ENCODE data around the gene TTC19.

The TTC19 gene, protein sequence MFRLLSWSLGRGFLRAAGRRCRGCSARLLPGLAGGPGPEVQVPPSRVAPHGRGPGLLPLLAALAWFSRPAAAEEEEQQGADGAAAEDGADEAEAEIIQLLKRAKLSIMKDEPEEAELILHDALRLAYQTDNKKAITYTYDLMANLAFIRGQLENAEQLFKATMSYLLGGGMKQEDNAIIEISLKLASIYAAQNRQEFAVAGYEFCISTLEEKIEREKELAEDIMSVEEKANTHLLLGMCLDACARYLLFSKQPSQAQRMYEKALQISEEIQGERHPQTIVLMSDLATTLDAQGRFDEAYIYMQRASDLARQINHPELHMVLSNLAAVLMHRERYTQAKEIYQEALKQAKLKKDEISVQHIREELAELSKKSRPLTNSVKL

DNA sequence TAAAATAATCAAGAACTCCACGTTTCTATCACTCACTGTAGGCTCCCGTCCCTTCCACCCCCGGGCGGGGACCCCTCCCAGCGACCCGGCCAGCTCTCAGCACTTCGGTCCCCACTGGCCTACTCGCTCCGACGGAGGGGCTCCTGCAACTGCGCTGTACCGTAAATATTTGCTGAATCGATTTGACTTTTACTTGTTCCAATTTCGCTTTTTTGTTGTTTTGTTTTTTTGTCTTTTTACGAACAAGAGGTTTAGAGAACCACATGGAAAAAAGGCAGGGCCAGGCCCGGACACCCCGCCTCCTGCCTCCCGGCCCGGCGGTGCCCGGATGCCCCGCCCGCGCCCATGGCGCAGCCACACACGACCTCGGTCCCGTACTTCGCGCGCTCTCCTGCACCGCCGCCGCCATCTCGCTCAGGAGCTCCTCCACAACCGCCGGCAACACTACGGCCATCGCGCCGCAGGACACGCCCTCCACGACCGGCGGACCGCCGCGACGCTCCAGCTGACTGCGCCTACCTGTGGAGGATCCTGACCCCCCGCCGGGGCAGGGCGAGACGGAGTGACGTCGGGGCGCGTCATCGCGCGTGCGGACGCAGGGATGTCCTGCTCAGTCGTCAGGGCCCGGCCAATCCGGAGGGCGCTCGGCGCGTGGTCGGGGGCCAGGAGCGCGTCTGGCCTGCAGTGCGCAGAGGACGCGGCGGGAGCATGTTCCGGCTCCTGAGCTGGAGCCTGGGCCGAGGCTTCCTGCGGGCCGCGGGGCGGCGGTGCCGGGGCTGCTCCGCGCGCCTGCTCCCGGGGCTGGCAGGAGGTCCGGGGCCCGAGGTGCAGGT, at the start of gene TTC19, which contains the start of gene ZSWIM7:
TSS of gene TTC19 (plus strand) at position 684 of the 833 bp plus-strand sequence. CDS start at position 709, 25 bp downstream.
TSS of gene ZSWIM7 (minus strand) at position 564 of the 833 bp plus-strand sequence. CDS start at position 454, 110 bp downstream.
- DNase-seq = peak; percentile 98

- DNase-seq = no peak
Measured at GRCh38 chr17:15951368-15952047, 48.1 kb upstream of the TTC19 start.

GRCh38 chr17:15952048-15952532, 47.5 kb upstream of the TTC19 start:
- DNase-seq = no peak

DNA sequence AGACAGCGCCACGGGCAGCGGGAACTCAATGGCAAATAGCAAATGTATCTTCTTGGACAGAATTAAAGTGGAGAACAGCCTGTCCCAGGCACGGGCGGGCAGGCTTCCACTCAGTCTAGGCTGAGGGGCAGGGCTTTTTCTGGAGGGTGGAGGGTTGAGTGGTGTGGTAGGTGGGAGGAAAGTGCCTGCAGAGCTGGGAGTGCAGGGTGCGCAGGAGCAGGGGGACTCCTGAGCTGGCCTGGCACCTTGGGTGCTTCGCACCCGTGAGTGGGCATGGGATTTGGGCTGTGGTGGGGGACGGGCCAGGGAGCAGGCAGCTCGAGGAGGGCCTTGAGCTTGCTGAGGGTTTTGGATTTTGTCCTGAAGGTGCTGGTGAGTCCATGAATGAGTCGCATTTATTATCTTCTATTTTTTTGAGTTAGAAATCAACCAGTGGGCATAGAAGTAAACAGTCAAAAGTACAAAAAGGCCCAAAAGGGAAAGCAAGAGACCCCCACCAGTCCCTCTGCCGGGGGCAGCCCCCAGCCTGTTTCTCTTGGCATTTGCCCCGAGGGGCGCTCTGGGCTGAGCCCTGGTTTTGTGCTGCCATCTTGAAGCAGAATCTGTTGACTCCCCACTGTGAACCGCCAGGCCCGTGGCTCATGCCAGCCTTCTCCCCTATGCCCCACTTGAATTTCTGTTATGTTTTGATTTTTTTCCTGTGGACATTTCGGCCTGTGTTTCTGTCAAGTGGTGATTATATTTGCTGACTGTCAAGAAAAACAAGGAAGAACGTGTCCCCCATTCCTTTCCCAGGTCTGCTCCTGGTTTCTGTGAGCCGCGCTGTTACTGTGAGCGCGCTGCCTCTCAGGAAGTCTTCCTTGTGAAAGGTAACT, 46.5 kb upstream of the TTC19 start:
- no peak for DNase-seq

DNA sequence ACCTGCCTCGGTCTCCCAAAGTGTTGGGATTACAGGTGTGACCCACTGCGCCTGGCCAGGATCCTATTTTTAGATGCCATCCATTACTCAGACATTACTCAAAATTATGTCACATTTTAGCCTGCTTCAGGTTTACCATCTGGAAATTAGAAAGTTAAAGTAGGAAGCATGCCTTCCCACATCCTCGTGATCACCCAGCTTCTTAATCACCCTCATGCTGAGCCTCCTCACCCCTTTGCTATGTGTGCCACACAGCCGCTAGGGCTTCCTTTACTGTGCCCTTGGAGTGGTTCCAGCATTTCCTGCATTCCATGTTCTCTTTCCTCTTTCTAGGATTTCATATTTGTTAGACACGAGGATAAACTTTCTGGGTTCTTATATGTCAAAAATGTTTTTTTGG, 45.4 kb upstream of the TTC19 start:
- no peak for DNase-seq

GRCh38 chr17:15955793-15956541, 43.7 kb upstream of the TTC19 start:
- no peak for DNase-seq

DNA sequence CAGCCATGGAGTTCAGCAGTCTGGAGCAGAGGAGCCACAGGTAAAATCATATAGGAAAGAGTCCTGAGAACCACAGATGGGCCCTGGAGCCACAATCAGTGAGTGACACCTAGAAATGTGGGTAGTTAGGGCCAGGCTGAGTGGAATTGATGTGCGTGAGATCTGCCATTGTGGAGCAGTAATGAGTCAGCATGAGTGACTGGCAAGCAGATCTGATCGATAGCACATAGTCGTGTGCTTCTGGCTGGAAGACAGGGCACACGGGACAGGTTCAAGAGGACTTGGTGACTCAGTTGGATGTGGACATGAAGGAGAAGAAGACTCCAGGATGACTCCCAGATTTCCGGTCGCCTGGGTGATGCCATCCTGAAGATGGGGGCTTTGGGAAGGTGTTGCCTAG, 42.4 kb upstream of the TTC19 start:
- DNase-seq = peak; percentile 64

DNA sequence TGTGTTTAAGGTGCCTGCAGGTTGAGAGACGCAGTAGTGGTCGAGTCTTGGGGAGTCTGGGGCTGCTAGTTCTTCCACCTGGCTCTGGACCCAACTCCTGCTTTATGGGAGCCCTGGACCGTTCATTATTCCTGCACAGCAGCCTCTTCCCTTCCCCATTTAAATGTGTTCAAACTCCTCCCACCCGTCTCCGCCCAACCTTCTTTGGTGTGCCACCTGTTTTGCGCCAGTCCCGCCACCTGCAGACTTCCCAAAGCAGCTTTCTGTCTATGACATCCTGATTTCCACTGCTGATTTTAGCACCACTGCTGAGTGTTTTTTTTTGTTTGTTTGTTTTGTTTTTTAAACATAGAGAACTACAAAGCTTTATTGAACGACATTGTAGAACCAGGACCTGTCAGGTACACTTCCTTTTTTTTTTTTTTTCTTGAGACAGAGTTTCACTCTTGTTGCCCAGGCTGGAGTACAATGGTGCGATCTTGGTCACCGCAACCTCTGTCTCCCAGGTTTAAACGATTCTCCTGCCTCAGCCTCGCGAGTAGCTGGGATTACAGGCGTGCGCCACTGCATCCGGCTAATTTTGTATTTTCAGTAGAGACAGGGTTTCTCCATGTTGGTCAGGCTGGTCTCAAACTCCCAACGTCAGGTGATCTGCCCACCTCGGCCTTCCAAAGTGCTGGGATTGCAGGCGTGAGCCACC, 41.9 kb upstream of the TTC19 start:
- no peak for DNase-seq

DNA sequence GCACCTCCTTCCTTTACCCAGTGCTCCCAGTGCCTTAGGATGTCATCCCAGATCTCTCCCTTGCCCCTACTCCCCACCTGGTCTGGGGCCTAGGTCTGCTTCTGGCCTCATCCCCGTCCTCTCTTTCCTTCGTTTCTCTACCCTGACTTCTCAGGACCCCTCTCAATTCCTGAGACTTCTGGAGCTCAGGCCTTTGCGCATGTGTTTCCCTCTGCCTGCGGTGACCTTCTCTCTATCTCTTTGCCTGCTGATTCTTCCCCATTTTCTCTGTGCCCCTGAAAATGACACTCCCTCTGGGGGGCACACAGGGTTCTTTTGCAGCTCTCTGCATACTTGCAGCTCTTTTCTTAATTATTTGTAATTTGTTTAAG, 41.2 kb upstream of the TTC19 start:
- DNase-seq = no peak

DNA sequence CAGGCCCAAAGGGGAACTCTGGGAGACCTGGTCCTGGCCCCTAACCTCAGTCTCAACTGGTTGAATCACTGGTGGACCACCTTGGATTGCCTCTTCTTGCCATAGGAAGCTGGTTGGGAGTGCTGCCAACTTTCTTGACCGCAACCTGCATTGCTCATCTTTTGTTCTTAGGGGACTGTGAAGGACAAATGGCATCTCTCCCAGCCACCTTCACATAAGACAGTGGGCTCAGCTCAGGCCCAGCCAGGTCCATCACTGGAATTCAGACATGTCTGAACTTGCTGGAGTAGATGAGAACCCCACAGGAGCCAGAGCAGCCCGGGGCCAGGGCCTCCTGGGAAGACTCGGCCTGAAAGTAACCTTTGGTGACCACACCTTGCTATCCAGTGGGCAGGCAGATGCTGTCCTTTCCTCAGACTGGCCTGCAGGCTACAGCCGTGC, 35.9 kb upstream of the TTC19 start:
- DNase-seq = no peak

GRCh38 chr17:15965528-15965927, 34.1 kb upstream of the TTC19 start:
- no peak for DNase-seq

- DNase-seq = no peak
Measured at GRCh38 chr17:15966183-15966878, 33.3 kb upstream of the TTC19 start.

DNA sequence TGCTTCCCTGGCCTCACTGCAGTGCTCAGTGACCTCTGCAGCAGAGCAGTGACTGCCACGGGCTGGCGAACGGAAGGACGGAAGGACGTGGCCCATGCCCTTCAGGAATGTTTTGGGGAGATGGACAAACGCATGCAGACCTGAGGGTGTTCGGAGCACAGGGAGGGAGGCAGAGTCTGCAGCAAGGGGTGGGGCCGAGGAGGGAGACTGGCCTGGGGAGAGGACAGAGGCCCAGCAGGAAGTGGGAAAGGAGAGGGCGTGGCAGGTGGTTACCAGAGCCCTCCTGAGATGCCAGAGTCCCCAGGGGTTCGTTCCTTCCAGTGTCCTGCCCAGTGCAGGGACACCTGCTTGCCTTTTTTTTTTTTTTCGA, 32.8 kb upstream of the TTC19 start:
- no peak for DNase-seq

DNA sequence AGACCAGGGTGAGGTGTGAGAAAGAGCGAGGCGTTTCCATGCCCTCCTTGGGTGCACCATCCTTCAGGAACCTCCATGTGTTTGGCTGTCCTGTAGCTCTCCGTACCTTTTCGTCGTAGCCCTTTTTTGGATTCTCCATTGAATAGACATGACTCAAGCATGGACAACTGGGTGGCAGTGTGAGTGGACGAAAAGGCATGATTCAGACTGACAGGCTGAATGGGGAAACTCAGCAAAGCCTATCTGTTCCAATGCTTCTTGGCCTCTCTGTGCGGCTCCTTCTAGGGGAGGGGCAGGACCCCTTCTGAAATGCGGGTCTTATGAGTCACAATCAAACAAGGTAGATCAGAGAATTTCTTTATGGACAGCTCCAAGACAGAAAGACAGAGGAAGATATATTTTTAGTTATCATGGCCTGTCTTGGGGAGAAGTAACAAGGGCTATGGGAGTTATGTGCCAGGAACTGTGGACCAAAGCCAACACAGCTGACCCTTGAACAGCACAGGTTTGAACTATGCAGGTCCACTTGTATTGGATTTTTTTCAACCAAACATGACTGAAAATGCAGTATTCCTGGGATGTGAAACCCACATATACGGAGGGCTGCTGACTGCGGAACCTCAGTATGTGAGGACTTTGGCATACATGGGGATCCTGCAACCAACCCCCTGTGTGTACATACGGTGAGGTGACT, 31.8 kb upstream of the TTC19 start:
- DNase-seq = no peak

- DNase-seq = no peak
Measured at GRCh38 chr17:15969463-15969862, 30.2 kb upstream of the TTC19 start.

DNA sequence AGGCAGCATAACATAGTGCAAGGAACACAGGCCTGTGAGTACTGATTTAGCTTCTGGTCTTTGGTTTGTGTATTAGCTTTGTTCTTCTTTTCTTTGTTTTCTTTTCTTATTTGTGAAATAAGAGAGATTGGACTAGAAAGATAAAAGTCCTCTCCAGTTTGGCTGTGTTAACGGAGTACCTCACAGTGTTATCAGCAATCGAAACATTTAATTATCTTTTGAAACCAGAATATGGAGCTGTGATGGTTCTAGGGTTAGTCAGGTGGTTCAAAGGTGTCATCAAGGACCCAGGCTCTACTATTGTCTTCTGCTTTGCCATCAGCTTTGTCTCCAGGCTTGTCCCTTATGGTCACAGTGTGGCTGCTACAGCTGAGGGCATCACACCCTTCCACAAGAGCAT, 29.1 kb upstream of the TTC19 start:
- DNase-seq = no peak

GRCh38 chr17:15971098-15971678, 28.4 kb upstream of the TTC19 start:
- no peak for DNase-seq

DNA sequence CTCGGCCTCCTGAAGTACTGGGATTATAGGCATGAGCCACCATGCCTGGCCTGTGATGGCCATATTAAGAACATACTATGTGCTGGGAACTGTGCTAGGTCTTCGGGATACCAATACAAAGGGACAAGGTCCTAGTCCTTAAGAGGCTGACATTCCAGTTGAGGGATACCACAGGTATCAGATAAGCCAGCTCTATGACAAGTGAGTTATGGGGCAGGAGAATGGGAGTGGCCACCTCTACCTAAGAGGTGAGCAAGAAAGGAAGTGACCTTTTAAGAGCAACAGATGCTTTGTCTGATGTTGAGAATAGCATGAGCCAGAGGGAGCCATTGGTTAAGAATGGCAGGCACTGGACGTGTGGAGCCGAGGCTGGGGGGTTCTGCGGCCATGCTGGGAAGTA, 27.7 kb upstream of the TTC19 start:
- DNase-seq = no peak

DNA sequence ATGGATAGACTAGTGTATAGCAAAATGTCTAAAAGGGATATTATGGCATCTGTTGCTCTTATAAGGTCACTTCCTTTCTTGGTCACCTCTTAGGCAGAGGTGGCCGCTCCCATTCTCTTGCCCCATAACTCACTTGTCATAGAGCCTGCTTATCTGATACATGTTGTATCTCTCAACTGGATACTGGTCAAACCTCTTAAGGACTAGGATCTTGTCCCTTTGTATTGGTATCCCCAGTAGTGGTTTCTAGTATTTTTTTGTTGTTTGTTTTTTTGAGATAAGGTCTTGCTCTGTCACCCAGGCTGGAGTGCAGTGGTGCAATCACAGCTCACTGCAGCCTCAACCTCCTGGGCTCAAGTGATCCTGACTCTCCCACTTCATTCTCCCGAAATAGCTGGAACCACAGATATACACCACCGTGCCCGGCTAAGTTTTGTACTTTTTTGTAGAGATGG, 27.1 kb upstream of the TTC19 start:
- no peak for DNase-seq

All from activated CD8-positive, alpha-beta memory T cell treated with anti-CD3 and anti-CD28 coated beads, Interleukin-2, amount 50 U/mL, for 48 hours (primary cell).